ENCODE results near the gene PDE9A.
A peak's percentile ranks its signal among the peaks of the same experiment; 100 is the strongest.

The PDE9A gene

GRCh38 chr21:42688226-42688840 is 34.9 kb downstream of the PDE9A start:
- no peak for DNase-seq (ENCODE audit: low spot score)

GRCh38 chr21:42688841-42689371 is 35.5 kb downstream of the PDE9A start:
- no peak for DNase-seq (ENCODE audit: low spot score)

- no peak for DNase-seq (ENCODE audit: low spot score)
Observed at GRCh38 chr21:42690586-42690985, 37.2 kb downstream of the PDE9A start.

- peak; percentile 49 for DNase-seq (ENCODE audit: low spot score)
Observed at GRCh38 chr21:42691901-42692559, 38.6 kb downstream of the PDE9A start.

- DNase-seq (ENCODE audit: low spot score), result no peak
Observed at GRCh38 chr21:42692688-42693087, 39.3 kb downstream of the PDE9A start.

GRCh38 chr21:42694751-42695696 is 41.6 kb downstream of the PDE9A start:
- DNase-seq (ENCODE audit: low spot score), result peak; percentile 26

GRCh38 chr21:42695697-42696380 is 42.4 kb downstream of the PDE9A start:
- peak; percentile 30 for DNase-seq (ENCODE audit: low spot score)

- DNase-seq (ENCODE audit: low spot score), result peak; percentile 53
Observed at GRCh38 chr21:42696501-42697040, 43.1 kb downstream of the PDE9A start.

GRCh38 chr21:42698733-42699132 is 45.3 kb downstream of the PDE9A start:
- no peak for DNase-seq (ENCODE audit: low spot score)

- DNase-seq (ENCODE audit: low spot score), result no peak
Observed at GRCh38 chr21:42699196-42699595, 45.8 kb downstream of the PDE9A start.

GRCh38 chr21:42701706-42702456 is 48.5 kb downstream of the PDE9A start:
- DNase-seq (ENCODE audit: low spot score), result no peak

GRCh38 chr21:42702720-42703119 is 49.3 kb downstream of the PDE9A start:
- no peak for DNase-seq (ENCODE audit: low spot score)

- no peak for DNase-seq (ENCODE audit: low spot score)
Observed at GRCh38 chr21:42703136-42703908, 49.9 kb downstream of the PDE9A start.

- no peak for DNase-seq (ENCODE audit: low spot score)
Observed at GRCh38 chr21:42703965-42704364, 50.5 kb downstream of the PDE9A start.

- no peak for DNase-seq (ENCODE audit: low spot score)
Observed at GRCh38 chr21:42704861-42705260, 51.4 kb downstream of the PDE9A start.

GRCh38 chr21:42705346-42705745 is 51.9 kb downstream of the PDE9A start:
- DNase-seq (ENCODE audit: low spot score), result no peak

GRCh38 chr21:42705746-42706374 is 52.4 kb downstream of the PDE9A start:
- no peak for DNase-seq (ENCODE audit: low spot score)

- DNase-seq (ENCODE audit: low spot score), result no peak
Observed at GRCh38 chr21:42706765-42707164, 53.3 kb downstream of the PDE9A start.

GRCh38 chr21:42707207-42707830 is 53.9 kb downstream of the PDE9A start:
- DNase-seq (ENCODE audit: low spot score), result no peak
